Esophagus squamous epithelium (tissue), 5 donors: ENCODE measurements around the gene SPINT1. TPM values are rescaled to one million over a fixed set of nuclear protein-coding genes. Genes with fewer than 3 reads are reported as not detected.
A peak's percentile ranks its signal among the peaks of the same experiment; 100 is the strongest.

Experiments
- DNase-seq: peaks from one replicate; lab custom pipeline; 2025; lab: John Stamatoyannopoulos, UW
- H3K27ac ChIP-seq, 4 donors: fragments of 200-600 bp; sonication (generic); one replicate each; pipeline ENCODE4 v1.5.1; 2016 to 2019; ENCODE audit warnings: mild to moderate bottlenecking in 1 of 4
- H3K27me3 ChIP-seq, 4 donors: fragments of 200-600 bp; sonication (generic); 1 replicate in 3 of 4; 2 replicates in 1 of 4; pipeline versions ENCODE4 v1.5.1 to v1.6.0; 2017 to 2021; ENCODE audit warnings: antibody characterized with exemption in 1 of 4
- H3K36me3 ChIP-seq, 3 donors: fragments of 200-600 bp; sonication (generic); one replicate each; pipeline ENCODE4 v1.5.1; 2016 to 2019
- H3K4me1 ChIP-seq, 3 donors: fragments of 200-600 bp; sonication (generic); one replicate each; pipeline ENCODE4 v1.5.1; 2017 to 2019
- H3K4me3 ChIP-seq, 4 donors: fragments of 200-600 bp; sonication (generic); 1 replicate in 3 of 4; 2 replicates in 1 of 4; pipeline ENCODE4 v1.5.1; 2016 to 2019; ENCODE audit warnings: mild to moderate bottlenecking in 2 of 4, moderate library complexity in 1 of 4
- H3K9me3 ChIP-seq, 3 donors: fragments of 200-600 bp; sonication (generic); one replicate each; pipeline ENCODE4 v1.5.1; 2016 to 2019
- CTCF ChIP-seq, 6 experiments: fragments of 450-650 bp in 4 of 6; fragments of 200-600 bp in 2 of 6; sonication (generic) in 2 of 6; IDR thresholded peaks; one replicate each; pipeline ENCODE4 v1.5.1; 2016 to 2019; ENCODE audit warnings: antibody characterized with exemption in 6 of 6, mild to moderate bottlenecking in 4 of 6, moderate library complexity in 4 of 6
- POLR2A ChIP-seq, 4 donors: fragments of 450-650 bp; IDR thresholded peaks; one replicate each; pipeline ENCODE4 v1.6.1; 2017; ENCODE audit warnings: antibody characterized with exemption in 4 of 4, mild to moderate bottlenecking in 4 of 4, moderate library complexity in 3 of 4
- WGBS, 2 donors: methylation state at CpG; one replicate each; pipeline ENCODE4 v1.1.5; 2018; 5-methylcytosine and 5-hydroxymethylcytosine counted together
- intact Hi-C: fragments of 100-400 bp; cut with DNase I; formaldehyde crosslinking; loops from one replicate; pipeline ENCODE4 v1.15.0; 2022
- total RNA-seq, 4 donors: library from RNA; depleted of rRNA; stranded (reverse); fragments of >200 nt; gene quantifications; one replicate each; pipeline ENCODE4 v1.1.0, GENCODE V29; 2016
- donor health status: DM: yes; HTN: yes; CAD: no.

Gene SPINT1
- total RNA-seq, 4 donors from 2014 or later, result 168 to 506 (median 215) TPM

GRCh38 chr15:40894681-40895448, 51.0 kb downstream of the SPINT1 start:
- peak in 1 of 4 donors; percentile 3 for TF ChIP-seq POLR2A (IDR thresholded peaks at IDR 0.05)
- TF ChIP-seq CTCF (IDR thresholded peaks at IDR 0.05), result peak in 5 of 6 experiments; percentile 35 to 78 (median 59)
- peaks cover 19 to 52% (median 25%) of the 10 kb centered on the region in 3 donors for H3K4me1 ChIP-seq
- H3K36me3 ChIP-seq, result peaks cover 10 to 41% (median 15%) of the 10 kb centered on the region in 3 donors
- peak overlapping the region; percentile 72 to 85 (median 79) for H3K4me3 ChIP-seq
- intact Hi-C loops, result loop anchor here (5.0 kb wide), 1 partner anchor 38 kb away; no protein-coding TSS in a partner anchor
- 9 to 10% methylated on average over 5 to 6 of the region's 33 CpGs for WGBS, 2 donors
- no peaks in the 10 kb centered on the region for H3K27me3 ChIP-seq
- no peak for DNase-seq
- H3K27ac ChIP-seq, result peak overlapping the region; percentile 91 to 96 (median 94)
- no peaks in the 10 kb centered on the region for H3K9me3 ChIP-seq

- TF ChIP-seq POLR2A (IDR thresholded peaks at IDR 0.05), result no peak
- TF ChIP-seq CTCF (IDR thresholded peaks at IDR 0.05), result no peak
- no peaks in the 10 kb centered on the region for H3K27me3 ChIP-seq
- H3K9me3 ChIP-seq, result no peaks in the 10 kb centered on the region
- H3K4me1 ChIP-seq, result peaks cover 23 to 67% (median 31%) of the 10 kb centered on the region in 3 donors
- intact Hi-C loops, result loop anchor here (5.0 kb wide), 2 partner anchors 43 to 283 kb away; no protein-coding TSS in a partner anchor
- 94% methylated on average over 7 to 14 of the region's 33 CpGs for WGBS, 2 donors
- H3K4me3 ChIP-seq, result no peak overlapping the region
- no peak overlapping the region for H3K27ac ChIP-seq
- DNase-seq, result no peak
- H3K36me3 ChIP-seq, result peaks cover 28 to 80% (median 36%) of the 10 kb centered on the region in 3 donors
Measured at GRCh38 chr15:40899536-40900207, 55.8 kb downstream of the SPINT1 start.

GRCh38 chr15:40900256-40901052, 56.6 kb downstream of the SPINT1 start:
- WGBS, 2 donors, result 90 to 91% methylated on average over 11 to 26 of the region's 36 CpGs
- H3K4me1 ChIP-seq, result peaks cover 16 to 67% (median 26%) of the 10 kb centered on the region in 3 donors
- peaks cover 28 to 82% (median 36%) of the 10 kb centered on the region in 3 donors for H3K36me3 ChIP-seq
- TF ChIP-seq POLR2A (IDR thresholded peaks at IDR 0.05), result no peak
- TF ChIP-seq CTCF (IDR thresholded peaks at IDR 0.05), result no peak
- no peak overlapping the region for H3K4me3 ChIP-seq
- no peaks in the 10 kb centered on the region for H3K9me3 ChIP-seq
- H3K27ac ChIP-seq, result no peak overlapping the region
- no peaks in the 10 kb centered on the region for H3K27me3 ChIP-seq
- intact Hi-C loops, result loop anchor here (5.0 kb wide), 2 partner anchors 42 to 282 kb away; no protein-coding TSS in a partner anchor
- DNase-seq, result no peak

GRCh38 chr15:40901053-40901443, 57.2 kb downstream of the SPINT1 start:
- H3K4me3 ChIP-seq, result no peak overlapping the region
- intact Hi-C loops, result loop anchor here (5.0 kb wide), 2 partner anchors 41 to 281 kb away; no protein-coding TSS in a partner anchor
- no peak overlapping the region for H3K27ac ChIP-seq
- peaks cover 28 to 80% (median 36%) of the 10 kb centered on the region in 3 donors for H3K36me3 ChIP-seq
- no peaks in the 10 kb centered on the region for H3K9me3 ChIP-seq
- H3K4me1 ChIP-seq, result peaks cover 15 to 67% (median 26%) of the 10 kb centered on the region in 3 donors
- H3K27me3 ChIP-seq, result no peaks in the 10 kb centered on the region
- DNase-seq, result no peak
- no peak for TF ChIP-seq POLR2A (IDR thresholded peaks at IDR 0.05)
- no peak for TF ChIP-seq CTCF (IDR thresholded peaks at IDR 0.05)
- 75 to 78% methylated on average over 5 of the region's 5 CpGs for WGBS, 2 donors
